ENCODE data around the gene CHAC1.
"Not testable (repeated sequence)": the region's sequence is repeated elsewhere in the genome, so short reads cannot be mapped to it uniquely, and the experiment has no call there.

CHAC1 gene

DNA sequence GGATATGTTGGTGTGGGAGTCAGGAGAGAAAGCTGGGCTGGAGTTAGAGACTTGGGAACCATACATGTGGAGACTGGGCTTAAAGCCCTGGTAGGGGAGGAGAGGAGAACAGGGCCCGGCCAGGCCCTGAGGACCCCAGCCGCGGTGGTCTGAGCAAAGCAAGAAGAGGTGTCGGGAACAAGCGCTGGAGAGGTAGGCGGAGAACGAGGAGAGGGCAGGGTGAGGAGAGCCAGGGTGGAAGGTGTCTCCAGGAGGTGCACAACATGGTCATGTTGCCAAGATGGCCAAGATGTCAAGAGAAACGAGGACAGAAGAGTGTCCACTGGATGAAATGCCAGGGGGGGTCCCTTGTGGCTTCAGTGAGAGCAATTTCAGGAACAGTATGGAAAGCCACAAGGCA lies 5.5 kb downstream of the CHAC1 start:
- DNase-seq, result no peak

DNA sequence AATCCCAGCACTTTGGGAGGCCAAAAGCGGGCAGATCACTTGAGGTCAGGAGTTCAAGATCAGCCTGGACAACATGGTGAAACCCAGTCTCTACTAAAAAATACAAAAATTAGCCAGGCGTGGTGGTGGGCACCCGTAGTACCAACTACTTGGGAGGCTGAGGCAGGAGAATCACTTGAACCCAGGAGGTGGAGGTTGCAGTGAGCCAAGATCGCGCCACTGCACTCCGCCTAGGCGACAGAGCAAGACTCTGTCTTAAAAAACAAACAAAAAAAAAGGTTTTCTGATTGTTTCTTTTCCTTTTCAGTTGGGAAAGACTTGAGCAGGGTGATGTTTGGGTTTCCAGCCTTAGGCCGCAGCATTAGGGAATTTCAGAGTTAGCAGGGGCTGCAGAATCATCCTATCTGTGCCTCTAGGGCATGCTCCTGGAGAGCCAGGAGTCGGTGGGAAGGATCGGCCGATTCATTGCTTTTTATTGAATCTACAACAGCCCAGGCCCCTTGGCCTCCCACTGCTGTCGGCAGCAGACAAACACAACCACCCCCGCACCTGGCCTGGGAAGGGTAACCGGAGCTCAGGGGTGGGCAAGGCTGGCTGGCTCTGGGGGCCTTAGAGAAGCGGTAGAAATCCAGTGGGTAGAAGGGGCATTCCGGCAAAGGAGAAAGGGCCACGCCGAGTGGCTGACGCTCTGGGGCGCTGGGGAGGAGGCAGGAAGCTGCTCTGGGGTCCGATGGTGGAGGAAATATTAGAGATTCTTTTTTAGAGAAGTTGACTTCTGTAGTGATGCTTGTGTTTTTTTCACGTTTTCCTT lies 6.3 kb downstream of the CHAC1 start:
- no peak for DNase-seq

GRCh38 chr15:40960151-40960885 lies 7.0 kb downstream of the CHAC1 start:
- no peak for DNase-seq

DNA sequence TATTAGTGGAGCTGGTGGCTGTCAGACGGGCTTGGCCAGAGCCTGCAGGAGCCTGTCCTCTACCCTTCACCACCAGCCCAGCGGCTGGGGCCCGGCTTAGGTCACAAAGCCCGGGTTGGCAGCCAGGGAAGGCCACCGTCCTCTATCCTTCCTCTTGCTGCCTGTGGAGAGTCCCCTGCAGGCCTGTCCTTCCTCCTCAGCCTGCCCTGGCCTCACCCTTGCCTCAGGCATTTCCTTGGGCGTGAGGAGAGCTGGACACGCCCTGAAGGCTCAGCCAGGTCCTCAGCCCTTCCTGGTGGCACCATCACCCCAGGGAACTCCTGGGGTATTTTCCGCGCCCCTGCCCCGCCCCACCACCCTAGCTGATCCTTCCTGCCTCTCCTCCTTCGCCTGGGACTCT lies 7.7 kb downstream of the CHAC1 start:
- DNase-seq, result no peak

- not testable (repeated sequence) for DNase-seq
Measured at GRCh38 chr15:40961740-40962139, 8.5 kb downstream of the CHAC1 start.

- DNase-seq, result not testable (repeated sequence)
Measured at GRCh38 chr15:40962317-40962716, 9.0 kb downstream of the CHAC1 start.

DNA sequence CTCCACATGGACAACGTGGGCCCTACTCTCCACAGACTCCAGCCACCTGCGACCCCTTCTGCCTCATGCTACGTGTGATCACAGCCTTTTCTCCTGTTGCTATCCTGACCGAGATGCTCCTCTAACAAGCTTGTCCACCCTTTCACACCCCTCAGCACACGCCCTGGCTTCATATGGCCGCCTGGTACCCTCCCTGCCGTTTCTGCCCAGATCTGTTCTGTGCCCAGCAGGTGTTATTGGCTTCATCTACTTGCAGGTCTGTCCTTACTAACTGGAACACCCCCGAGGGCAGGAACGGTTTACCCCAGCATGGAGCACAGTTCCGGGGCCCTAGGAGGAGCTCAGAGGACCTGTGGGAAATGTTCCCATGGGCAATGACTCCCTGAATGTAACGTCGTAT lies 9.9 kb downstream of the CHAC1 start:
- no peak for DNase-seq

GRCh38 chr15:40964006-40964405 lies 10.7 kb downstream of the CHAC1 start:
- DNase-seq, result no peak

- no peak for DNase-seq
Measured at GRCh38 chr15:40964634-40965033, 11.4 kb downstream of the CHAC1 start.

DNA sequence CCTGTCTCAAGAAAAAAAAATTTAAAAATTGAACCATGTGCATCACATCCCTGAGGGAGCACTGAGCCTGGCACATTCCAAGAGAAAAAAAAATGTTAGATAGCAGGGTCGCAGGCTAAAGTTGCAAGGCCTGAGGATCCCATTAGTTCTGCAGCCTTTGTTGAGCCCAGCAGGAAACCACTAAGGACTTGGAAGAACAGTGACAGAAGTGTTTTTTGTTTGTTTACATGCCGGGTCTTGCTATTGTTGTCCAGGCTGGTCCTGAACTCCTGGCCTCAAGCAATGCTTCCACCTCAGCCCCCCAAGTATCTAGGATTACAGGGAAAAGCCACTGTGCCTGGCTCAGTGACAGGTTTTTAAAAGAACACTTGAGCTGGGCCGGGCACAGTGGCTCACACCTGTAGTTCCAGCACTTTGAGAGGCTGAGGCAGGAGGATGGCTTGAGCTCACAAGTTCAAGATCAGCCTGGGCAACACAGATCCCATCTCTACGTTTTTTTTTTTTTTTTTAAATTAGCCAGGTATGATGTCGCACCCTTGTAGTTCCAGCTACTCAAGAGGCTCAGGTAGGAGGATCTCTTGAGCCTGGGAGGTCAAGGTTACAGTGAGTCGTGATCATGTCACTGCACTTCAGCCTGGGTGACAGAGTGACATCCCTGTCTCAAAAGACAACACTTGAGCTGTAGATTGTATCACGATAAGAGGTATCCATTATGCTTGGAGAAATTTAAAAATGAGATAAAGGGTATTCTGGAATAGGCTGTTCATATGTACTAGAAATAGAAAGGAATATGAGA lies 15.2 kb downstream of the CHAC1 start:
- DNase-seq, result no peak

GRCh38 chr15:40969363-40969762 lies 16.1 kb downstream of the CHAC1 start:
- no peak for DNase-seq

DNA sequence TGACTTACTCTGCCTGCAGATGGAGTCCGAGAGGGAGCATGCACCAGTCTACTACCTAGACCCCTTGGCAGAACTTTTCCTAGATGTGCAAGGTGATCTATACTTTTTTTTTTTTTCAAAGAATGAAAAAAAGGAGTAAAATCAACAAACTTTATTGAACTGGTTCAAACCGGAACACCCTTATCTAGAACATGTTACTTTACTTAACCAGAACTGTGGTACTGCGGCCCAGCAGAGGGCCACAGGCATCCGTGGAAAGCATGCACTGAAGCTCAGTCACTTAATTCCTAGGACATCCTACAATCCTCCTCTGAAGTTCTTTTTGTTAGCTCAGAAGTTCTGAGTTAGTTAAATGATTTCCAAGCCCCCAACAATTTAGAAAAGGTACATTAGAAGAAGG lies 21.6 kb downstream of the CHAC1 start:
- no peak for DNase-seq

DNA sequence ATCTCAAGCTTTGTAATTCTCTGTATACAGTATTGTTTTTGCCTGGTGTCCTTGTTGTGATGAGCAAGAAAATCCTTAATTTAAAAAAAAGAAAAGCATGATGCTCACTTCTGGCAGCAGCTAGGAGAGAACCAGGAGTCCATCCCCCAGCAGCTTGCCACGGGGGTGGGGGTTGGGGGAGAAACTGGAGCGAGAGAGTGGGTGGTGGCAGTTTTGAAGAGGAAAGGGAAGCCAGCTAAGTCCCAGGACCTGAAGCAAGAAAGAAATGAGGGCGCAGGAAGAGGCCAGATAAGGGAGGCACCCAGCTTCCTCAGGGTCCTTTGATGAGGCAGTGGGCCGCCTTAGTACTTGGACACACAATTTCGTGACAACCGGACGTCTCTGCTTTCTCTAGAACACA lies 23.5 kb downstream of the CHAC1 start:
- no peak for DNase-seq

- no peak for DNase-seq
Measured at GRCh38 chr15:40978141-40978540, 24.9 kb downstream of the CHAC1 start.

- DNase-seq, result no peak
Measured at GRCh38 chr15:40978562-40978961, 25.3 kb downstream of the CHAC1 start.

GRCh38 chr15:40981186-40981585 lies 27.9 kb downstream of the CHAC1 start:
- DNase-seq, result no peak

DNA sequence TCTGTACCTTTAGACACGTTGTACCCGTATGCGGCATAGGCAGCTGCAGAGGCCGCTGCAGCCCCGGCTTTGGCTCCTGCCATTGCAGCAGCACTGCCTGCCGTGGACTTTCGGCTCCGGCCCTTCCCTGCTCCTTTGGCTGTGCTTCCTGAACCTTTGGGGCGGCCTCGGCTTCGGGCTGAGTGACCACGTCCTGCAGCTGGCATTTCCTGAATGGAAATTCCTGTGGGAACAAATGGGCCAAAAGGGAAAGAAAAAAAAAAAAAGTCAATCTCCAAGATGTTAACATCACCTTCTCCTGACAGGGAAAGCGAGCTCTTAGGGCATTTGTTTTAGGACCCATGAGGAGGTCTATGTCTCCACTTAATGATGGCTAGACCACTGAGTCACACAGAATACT lies 29.6 kb downstream of the CHAC1 start:
- no peak for DNase-seq

DNA sequence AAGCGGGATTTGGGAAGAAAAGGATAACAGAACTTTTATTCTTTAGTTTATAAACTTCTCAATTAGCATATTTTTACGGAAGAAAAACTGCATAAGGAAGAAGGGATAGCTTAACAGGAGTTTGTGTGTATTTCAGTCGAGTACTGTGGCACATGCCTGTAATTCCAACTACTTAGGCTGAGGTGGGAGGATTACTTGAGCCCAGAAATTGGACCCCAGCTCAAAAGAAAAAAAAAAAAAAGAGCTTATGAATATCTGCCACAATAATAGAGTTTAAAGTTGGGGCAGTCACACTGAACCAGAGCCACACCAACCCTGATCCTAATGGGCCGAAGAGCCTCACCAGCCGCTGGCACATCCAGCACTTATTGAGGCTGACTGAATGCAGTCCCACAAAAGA lies 31.1 kb downstream of the CHAC1 start:
- no peak for DNase-seq

- DNase-seq, result no peak
Measured at GRCh38 chr15:40984964-40985363, 31.7 kb downstream of the CHAC1 start.

DNA sequence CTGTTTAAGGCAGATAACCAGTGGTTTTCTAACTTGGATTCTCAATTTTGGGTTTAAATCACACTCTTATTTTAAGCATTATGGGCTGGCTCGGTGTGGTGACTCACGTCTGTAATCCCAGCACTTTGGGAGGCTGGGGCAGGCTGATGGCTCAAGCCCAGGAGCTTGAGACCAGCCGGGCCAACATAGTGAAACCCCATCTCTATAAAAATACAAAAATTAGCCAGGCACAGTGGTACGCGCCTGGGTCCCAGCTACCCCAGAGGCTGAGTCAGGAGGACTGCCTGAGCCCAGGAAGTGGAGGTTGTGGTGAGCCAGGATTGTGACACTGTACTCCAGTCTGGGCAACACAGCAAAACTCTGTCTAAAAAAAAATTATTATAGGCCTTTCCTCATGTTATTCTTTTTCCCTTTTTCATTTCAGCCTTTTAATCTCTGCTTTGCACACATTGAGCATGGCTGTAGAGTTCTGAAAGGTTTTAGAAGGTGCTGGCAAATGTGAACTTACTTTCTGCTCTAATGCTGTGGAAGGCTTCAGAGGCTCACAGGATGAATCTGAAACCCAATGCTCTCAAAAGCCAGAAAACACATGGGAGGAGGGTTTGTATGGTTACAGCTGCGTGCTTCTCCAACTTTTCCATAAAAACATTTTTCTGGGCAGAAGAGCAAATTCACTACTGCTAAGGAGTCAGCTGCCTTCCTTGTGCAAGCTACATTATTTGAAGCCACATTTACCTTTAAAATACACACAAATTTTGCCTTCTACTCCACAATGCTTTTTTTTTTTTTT lies 32.5 kb downstream of the CHAC1 start:
- DNase-seq, result no peak

DNA sequence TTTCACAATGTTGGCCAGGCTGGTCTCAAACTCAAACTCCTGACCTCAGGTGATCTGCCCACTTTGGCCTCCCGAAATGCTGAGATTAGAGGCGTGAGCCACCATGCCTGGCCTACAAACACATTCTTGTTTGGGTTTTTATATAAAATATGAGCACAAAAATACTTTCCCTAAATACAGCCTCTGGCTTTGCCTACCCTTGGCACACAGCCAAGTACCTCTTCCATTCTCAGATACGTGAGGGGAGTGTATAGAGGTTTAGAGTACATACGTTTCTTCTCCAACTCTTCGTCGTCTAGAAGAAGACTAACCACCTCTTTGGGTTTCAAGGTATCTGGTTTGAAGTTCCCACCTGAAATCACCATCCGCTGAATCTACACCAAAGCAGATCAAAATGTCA lies 33.5 kb downstream of the CHAC1 start:
- no peak for DNase-seq

GRCh38 chr15:40988156-40988555 lies 34.9 kb downstream of the CHAC1 start:
- no peak for DNase-seq

DNA sequence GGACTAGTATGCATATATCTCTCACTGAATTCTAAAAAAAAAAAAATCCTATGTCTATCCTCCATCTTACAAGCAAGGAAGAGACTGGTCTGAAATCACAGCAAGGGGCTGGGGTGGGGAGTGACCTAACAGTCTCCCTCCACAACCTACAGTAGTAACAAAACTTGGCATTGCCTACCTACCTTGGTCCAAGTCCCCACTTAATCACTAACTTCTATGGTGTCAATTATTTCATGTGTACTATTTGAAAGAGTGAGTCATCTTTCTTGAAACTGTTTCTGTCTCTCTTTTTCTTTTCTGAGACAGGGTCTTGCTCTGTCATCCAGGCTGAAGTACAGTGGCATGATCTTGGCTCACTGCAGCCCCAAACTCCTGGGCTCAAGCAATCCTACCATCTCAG lies 36.8 kb downstream of the CHAC1 start:
- DNase-seq, result no peak
